ENCODE results near the gene FADS3. TPM values are rescaled to one million over a fixed set of nuclear protein-coding genes. Genes with fewer than 3 reads are reported as not detected.

Gene FADS3
- total RNA-seq, 4 donors from 2014 or later = 10.9 to 27.8 (median 18.3) TPM

- whole genome bisulfite sequencing, 2 donors = 91 to 95% methylated on average over 9 of the region's 9 CpGs
- DNase-seq (ENCODE audit: low spot score in 2 of 2) = no peak
- H3K4me3 ChIP-seq (ENCODE audit: low read depth, poor library complexity, severe bottlenecking) = no peak overlapping the region
- no peak for TF ChIP-seq POLR2A (IDR thresholded peaks at IDR 0.05)
- no peak for TF ChIP-seq CTCF (IDR thresholded peaks at IDR 0.05)
- intact Hi-C loops (cut with DNase I; ENCODE audit: low total_unique reads) = no loop called here
Measured at GRCh38 chr11:61848631-61849030, 42.7 kb downstream of the FADS3 start.

GRCh38 chr11:61847914-61848581 lies 43.3 kb downstream of the FADS3 start:
- TF ChIP-seq POLR2A (IDR thresholded peaks at IDR 0.05) (no peak), CTCF (IDR thresholded peaks at IDR 0.05) (no peak)
- no peak overlapping the region for H3K4me3 ChIP-seq (ENCODE audit: low read depth, poor library complexity, severe bottlenecking)
- DNase-seq (ENCODE audit: low spot score in 2 of 2) = no peak
- WGBS, 2 donors = 90 to 93% methylated on average over 17 to 18 of the region's 18 CpGs
- intact Hi-C loops (cut with DNase I; ENCODE audit: low total_unique reads) = no loop called here

- no peak overlapping the region for H3K4me3 ChIP-seq (ENCODE audit: low read depth, poor library complexity, severe bottlenecking)
- TF ChIP-seq CTCF (IDR thresholded peaks at IDR 0.05) (no peak), POLR2A (IDR thresholded peaks at IDR 0.05) (no peak)
- no peak for DNase-seq (ENCODE audit: low spot score in 2 of 2)
- intact Hi-C loops (cut with DNase I; ENCODE audit: low total_unique reads) = no loop called here
- WGBS, 2 donors = 80 to 86% methylated on average over 10 of the region's 10 CpGs
Measured at GRCh38 chr11:61846362-61847020, 44.9 kb downstream of the FADS3 start.

- intact Hi-C loops (cut with DNase I; ENCODE audit: low total_unique reads) = no loop called here
- WGBS, 2 donors = 78 to 83% methylated on average over 15 to 16 of the region's 16 CpGs
- no peak for DNase-seq (ENCODE audit: low spot score in 2 of 2)
- H3K4me3 ChIP-seq (ENCODE audit: low read depth, poor library complexity, severe bottlenecking) = no peak overlapping the region
- TF ChIP-seq POLR2A (IDR thresholded peaks at IDR 0.05) = no peak
Measured at GRCh38 chr11:61844909-61845565, 46.3 kb downstream of the FADS3 start.

- no peak overlapping the region for H3K4me3 ChIP-seq (ENCODE audit: low read depth, poor library complexity, severe bottlenecking)
- TF ChIP-seq CTCF (IDR thresholded peaks at IDR 0.05) = no peak
- no peak for TF ChIP-seq POLR2A (IDR thresholded peaks at IDR 0.05)
- 97% methylated on average over 7 of the region's 7 CpGs for WGBS, 2 donors
- intact Hi-C loops (cut with DNase I; ENCODE audit: low total_unique reads) = no loop called here
- no peak for DNase-seq (ENCODE audit: low spot score in 2 of 2)
Measured at GRCh38 chr11:61842528-61842820, 48.9 kb downstream of the FADS3 start.
